HUES48 (cell line): Measurements from ENCODE around the gene PRSS56.
A peak's percentile ranks its signal among the peaks of the same experiment; 100 is the strongest.

Source experiments
- H3K27ac ChIP-seq: one replicate; pipeline ENCODE4 v1.7.0; 2013; ENCODE audit warnings: low read depth, low read length, inconsistent platforms
- H3K27me3 ChIP-seq: 2 replicates; pipeline ENCODE4 v1.6.1; 2013; ENCODE audit warnings: mild to moderate bottlenecking, low read length; ENCODE audit not compliant: control insufficient read depth, insufficient read depth
- H3K36me3 ChIP-seq: 2 replicates; pipeline ENCODE4 v1.6.1; 2013; ENCODE audit warnings: low read length; ENCODE audit not compliant: control insufficient read depth, insufficient read depth
- H3K4me1 ChIP-seq: 2 replicates; pipeline ENCODE4 v1.6.1; 2013; ENCODE audit warnings: mild to moderate bottlenecking, low read length; ENCODE audit not compliant: control insufficient read depth, insufficient read depth
- H3K4me3 ChIP-seq: 2 replicates; pipeline ENCODE4 v1.5.1; 2013; ENCODE audit warnings: mild to moderate bottlenecking, low read depth, low read length
- H3K9ac ChIP-seq: 2 replicates; pipeline ENCODE4 v1.6.1; 2013; ENCODE audit warnings: mild to moderate bottlenecking, low read depth, low read length, moderate library complexity
- H3K9me3 ChIP-seq: 2 replicates; pipeline ENCODE4 v1.6.1; 2013; ENCODE audit warnings: low read length; ENCODE audit not compliant: control insufficient read depth, insufficient read depth

PRSS56 gene

DNA sequence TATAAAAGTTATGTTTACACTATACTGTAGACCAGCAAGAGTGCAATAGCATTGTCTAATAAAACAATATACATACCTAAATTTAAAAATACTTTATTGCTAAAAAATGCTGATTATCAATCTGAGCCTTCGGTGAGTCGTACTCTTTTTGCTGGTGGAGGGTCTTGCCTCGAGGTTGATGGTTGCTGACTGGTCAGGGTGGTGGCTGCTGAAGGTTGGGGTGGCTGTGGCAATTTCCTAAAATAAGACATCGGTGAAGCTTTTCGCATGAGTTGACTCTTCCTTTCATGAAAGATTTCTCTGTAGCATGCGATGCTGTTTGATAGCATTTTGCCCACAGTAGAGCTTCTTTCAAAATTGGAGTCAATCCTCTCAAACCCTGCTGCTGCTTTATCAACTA lies 27.8 kb downstream of the PRSS56 start:
- no peaks in the 10 kb centered on the region for H3K9me3 ChIP-seq
- no peaks in the 10 kb centered on the region for H3K27me3 ChIP-seq
- H3K27ac ChIP-seq: no peak overlapping the region
- no peak overlapping the region for H3K9ac ChIP-seq
- H3K4me3 ChIP-seq: no peak overlapping the region
- H3K4me1 ChIP-seq: peaks cover 4% of the 10 kb centered on the region; the same call in 1 of the 2 replicates
- peaks cover 18% of the 10 kb centered on the region for H3K36me3 ChIP-seq

- no peaks in the 10 kb centered on the region for H3K27me3 ChIP-seq
- peaks cover 4% of the 10 kb centered on the region; the same call in 1 of the 2 replicates for H3K4me1 ChIP-seq
- H3K27ac ChIP-seq: peak overlapping the region; percentile 98
- peak overlapping the region; percentile 98 for H3K4me3 ChIP-seq
- H3K36me3 ChIP-seq: peaks cover 24% of the 10 kb centered on the region
- H3K9me3 ChIP-seq: no peaks in the 10 kb centered on the region
- H3K9ac ChIP-seq: peak overlapping the region; percentile 94
These were observed 29.6 kb downstream of the PRSS56 start for GRCh38 chr2:232549655-232550353.

- Histone ChIP-seq H3K4me1 (peaks cover 4% of the 10 kb centered on the region; the same call in 1 of the 2 replicates), H3K27ac (peak within 1 kb of the TSS; percentile 98), H3K4me3 (peak within 1 kb of the TSS; percentile 98), H3K27me3 (no peaks in the 10 kb centered on the region), H3K9me3 (no peaks in the 10 kb centered on the region), H3K9ac (peak within 1 kb of the TSS; percentile 94), H3K36me3 (peaks cover 30% of the 10 kb centered on the region)
These were observed 30.4 kb downstream of the PRSS56 start, which contains the start of the genes EIF4E2 and TIGD1 for GRCh38 chr2:232550354-232551249. Gene EIF4E2 (plus strand): TSS chr2:232550689. CDS start chr2:232550725, 36 bp downstream. Gene TIGD1 (minus strand): TSS chr2:232550557. CDS start chr2:232549882, 675 bp downstream.

GRCh38 chr2:232551250-232551638 lies 31.1 kb downstream of the PRSS56 start:
- H3K27me3 ChIP-seq: no peaks in the 10 kb centered on the region
- peak overlapping the region; percentile 90 for H3K9ac ChIP-seq
- peaks cover 4% of the 10 kb centered on the region; the same call in 1 of the 2 replicates for H3K4me1 ChIP-seq
- H3K36me3 ChIP-seq: peaks cover 33% of the 10 kb centered on the region
- H3K4me3 ChIP-seq: peak overlapping the region; percentile 98
- no peaks in the 10 kb centered on the region for H3K9me3 ChIP-seq
- peak overlapping the region; percentile 98 for H3K27ac ChIP-seq

DNA sequence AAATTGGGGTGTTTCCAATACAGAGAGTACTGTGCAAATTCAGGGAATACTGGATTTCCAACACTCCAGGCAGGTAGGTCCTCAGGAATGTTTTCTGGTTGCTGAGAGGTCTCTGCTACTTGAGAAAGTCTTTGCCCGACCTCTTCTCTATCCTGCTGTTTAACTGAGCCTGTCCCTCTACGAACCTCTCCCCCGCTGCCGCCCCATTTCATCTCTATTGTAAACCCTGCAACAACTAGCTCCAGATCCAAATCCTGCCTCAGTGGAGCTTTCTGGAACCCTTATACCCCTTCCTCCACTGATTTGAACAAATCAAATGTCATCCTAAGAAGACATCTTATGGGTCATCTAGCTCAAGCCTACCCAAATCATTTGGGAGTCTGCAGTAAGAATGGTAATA lies 31.6 kb downstream of the PRSS56 start:
- Histone ChIP-seq H3K9me3 (no peaks in the 10 kb centered on the region), H3K9ac (0 out of 2 replicates have a peak overlapping the region, but pooled peaks have one; percentile 90), H3K27me3 (no peaks in the 10 kb centered on the region), H3K4me1 (peaks cover 4% of the 10 kb centered on the region; the same call in 1 of the 2 replicates), H3K27ac (no peak overlapping the region), H3K36me3 (peaks cover 39% of the 10 kb centered on the region), H3K4me3 (peak overlapping the region; percentile 98)

- Histone ChIP-seq H3K4me1 (peaks cover 2% of the 10 kb centered on the region; the same call in 1 of the 2 replicates), H3K4me3 (no peak overlapping the region), H3K9ac (no peak overlapping the region), H3K9me3 (no peaks in the 10 kb centered on the region), H3K36me3 (peaks cover 71% of the 10 kb centered on the region), H3K27me3 (no peaks in the 10 kb centered on the region), H3K27ac (no peak overlapping the region)
These were observed 36.2 kb downstream of the PRSS56 start for GRCh38 chr2:232556426-232556825.

DNA sequence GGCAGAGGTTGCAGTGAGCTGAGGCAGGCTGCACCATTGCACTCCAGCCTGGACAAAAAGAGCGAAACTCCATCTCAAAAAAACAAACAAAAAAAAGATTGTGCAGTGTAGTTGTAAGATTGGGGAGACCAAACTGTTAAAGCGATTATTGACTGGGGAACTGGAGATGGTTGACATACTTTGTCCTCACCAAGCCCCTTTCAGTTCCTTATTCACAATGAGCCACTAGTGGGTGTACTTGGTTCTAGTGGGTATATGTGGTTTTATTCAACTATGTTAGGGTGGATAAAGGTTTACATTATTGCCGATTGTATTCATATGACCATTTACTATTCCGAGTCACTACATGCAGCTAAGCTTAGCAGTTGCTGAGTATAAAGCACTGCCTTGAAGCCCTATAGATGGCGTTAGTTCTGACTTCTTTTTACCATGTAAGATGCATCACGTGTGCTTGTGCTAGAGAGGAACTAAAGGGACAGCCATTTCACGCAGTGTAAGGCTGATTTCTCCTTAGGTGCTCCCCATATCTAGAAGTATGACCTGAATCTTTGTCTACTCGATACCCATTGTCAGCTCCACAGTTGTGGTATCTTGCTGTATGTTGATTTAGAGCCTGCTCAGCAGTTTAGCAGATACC lies 42.4 kb downstream of the PRSS56 start:
- H3K9me3 ChIP-seq: no peaks in the 10 kb centered on the region
- no peak overlapping the region for H3K4me3 ChIP-seq
- no peaks in the 10 kb centered on the region for H3K27me3 ChIP-seq
- H3K36me3 ChIP-seq: peaks cover 90% of the 10 kb centered on the region
- H3K4me1 ChIP-seq: no peaks in the 10 kb centered on the region
- H3K27ac ChIP-seq: no peak overlapping the region
- no peak overlapping the region for H3K9ac ChIP-seq

- no peaks in the 10 kb centered on the region for H3K27me3 ChIP-seq
- H3K9ac ChIP-seq: no peak overlapping the region
- H3K36me3 ChIP-seq: peaks cover 92% of the 10 kb centered on the region
These were observed 43.4 kb downstream of the PRSS56 start for GRCh38 chr2:232563580-232563979.

DNA sequence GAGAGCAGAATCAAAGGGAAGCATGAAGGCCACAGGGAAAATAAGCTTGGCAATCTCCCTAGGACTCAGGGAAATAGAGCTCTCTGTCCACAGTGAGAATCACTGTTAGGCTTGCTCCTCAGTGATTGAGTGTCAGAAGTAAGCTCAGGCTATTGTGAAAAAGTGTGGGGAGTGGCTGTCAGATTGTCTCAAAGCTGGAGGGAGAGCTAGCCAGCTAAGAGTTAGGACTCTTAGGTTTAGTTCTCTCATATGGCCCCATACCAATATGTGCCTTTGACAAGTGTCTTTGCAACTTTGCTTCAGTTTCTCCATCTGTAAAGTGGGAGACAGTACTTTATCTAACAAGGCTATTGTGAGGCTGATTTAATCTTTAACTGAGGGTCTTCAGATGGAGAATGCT lies 47.5 kb downstream of the PRSS56 start:
- H3K36me3 ChIP-seq: peaks cover 91% of the 10 kb centered on the region
- H3K4me1 ChIP-seq: no peaks in the 10 kb centered on the region
- H3K9ac ChIP-seq: no peak overlapping the region
- H3K9me3 ChIP-seq: no peaks in the 10 kb centered on the region
- H3K27ac ChIP-seq: no peak overlapping the region
- H3K27me3 ChIP-seq: no peaks in the 10 kb centered on the region
- no peak overlapping the region for H3K4me3 ChIP-seq

More at GRCh38 chr2:232563580-232563979, 43.4 kb downstream of the PRSS56 start:
- no peaks in the 10 kb centered on the region for H3K4me1 ChIP-seq
- H3K4me3 ChIP-seq: no peak overlapping the region
- H3K9me3 ChIP-seq: no peaks in the 10 kb centered on the region
- no peak overlapping the region for H3K27ac ChIP-seq

GRCh38 chr2:232568161-232568560 lies 48.0 kb downstream of the PRSS56 start:
- H3K36me3 ChIP-seq: peaks cover 92% of the 10 kb centered on the region
- H3K27ac ChIP-seq: no peak overlapping the region
- no peaks in the 10 kb centered on the region for H3K4me1 ChIP-seq
- H3K9ac ChIP-seq: no peak overlapping the region
- no peak overlapping the region for H3K4me3 ChIP-seq
- H3K9me3 ChIP-seq: no peaks in the 10 kb centered on the region
- H3K27me3 ChIP-seq: no peaks in the 10 kb centered on the region
